Effector CD8-positive, alpha-beta T cell (primary cell): Measurements from ENCODE around the gene FRY.

Source experiments
- DNase-seq: peaks from one replicate; lab custom pipeline; 2025; lab: John Stamatoyannopoulos, UW

FRY gene

DNA sequence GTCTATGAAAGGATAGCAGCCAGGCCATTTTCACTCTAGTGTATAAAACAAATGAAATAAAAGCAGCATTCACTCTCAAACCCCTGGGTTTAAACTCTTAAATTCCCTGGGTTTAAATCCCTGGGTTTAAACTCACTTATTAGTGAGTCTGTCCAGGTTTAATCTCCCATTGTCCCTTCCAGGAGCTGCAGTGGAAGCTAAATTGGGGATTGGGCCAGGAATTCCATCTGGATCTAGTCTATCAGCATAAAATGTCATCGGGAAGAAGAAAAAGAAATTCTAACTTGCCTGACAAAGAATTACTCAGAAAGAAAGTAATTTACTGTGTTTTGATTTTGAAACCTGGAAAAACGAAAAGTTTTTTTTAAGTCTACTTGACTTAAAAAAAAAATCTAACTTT is 54.8 kb downstream of the FRY start:
- DNase-seq = no peak

DNA sequence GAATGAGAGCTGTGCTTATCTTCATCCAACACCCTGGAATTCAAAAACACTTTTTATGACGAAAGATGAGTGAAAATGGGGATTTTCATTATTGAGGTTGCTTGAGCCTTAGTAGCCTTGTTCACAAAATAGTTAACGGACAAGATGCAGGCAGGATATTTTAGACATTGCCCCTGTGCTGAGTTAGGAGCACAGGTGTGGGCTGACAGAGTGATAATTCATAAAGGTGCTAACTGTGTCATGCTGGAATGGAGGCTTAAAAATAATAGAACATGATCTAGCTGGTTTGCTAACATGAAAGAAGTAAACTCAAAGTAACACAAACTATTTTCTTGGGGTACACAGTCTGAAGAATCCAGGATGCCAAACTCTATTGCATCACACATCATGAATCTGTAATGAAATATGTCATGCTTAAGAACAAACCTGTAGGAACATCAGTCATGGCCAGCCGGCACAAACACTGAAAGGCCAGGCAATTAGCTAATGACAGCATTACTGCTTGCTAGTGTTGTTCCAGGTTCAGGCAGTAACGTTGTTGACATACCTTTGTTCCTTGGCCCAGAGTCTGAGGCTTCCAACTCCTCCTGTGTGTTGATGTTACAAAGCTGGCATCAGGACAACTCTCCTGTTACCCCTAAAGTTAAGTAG is 55.3 kb downstream of the FRY start:
- DNase-seq = no peak

DNA sequence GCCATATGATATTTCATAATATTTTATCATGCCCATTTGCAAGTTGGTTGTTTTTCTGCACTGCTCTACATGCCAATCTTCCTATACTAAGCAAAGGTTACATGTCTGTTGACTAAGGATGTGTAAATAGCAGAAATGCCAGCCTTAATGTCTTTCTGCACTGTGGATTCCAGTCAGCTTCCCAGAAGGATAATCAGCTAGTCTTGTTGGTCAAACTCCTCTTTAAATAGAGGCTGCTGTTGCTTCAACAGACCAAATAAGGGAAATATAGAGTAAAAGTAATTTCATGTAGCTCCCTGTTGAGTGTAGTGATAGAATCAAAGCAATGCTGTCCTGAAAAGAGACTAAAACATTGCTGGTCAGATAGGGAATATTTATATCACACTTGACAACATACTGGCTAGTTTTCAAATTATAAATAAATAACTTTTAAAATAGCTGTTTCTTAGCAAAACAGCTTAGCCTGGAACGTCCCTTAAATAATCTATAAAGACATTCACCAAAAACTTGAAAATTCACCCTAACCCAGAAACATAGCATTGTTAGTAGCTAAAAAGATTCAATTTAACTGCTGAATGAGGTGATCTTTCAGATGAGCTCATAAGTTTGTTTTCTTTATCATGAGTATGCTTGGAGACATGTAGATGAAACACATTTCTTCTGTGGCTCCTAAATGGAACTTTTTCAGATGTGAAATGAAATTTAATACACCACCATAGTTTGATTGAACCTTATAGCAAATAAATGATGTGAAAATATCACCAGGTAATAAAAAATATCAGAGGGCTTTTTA is 56.6 kb downstream of the FRY start:
- no peak for DNase-seq

DNA sequence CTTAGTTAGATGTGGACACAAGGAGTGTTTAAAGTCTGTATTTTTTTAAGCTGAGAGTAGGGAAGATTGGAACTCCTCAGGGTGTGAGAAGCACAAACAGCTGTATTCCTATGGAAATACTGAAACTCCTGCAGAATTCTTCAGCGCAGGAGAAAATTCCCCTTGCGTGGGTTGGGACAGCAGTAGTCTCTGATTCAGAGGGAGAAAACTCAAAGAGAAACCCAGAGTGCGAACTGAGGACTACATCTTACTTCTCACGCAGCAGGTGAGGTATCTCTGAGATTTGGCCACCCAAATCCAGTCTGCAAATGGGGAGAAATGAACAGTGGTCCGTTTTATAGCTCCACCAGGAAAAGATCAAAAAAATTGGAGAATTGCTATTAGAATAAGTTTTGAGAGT is 60.9 kb downstream of the FRY start:
- no peak for DNase-seq

DNA sequence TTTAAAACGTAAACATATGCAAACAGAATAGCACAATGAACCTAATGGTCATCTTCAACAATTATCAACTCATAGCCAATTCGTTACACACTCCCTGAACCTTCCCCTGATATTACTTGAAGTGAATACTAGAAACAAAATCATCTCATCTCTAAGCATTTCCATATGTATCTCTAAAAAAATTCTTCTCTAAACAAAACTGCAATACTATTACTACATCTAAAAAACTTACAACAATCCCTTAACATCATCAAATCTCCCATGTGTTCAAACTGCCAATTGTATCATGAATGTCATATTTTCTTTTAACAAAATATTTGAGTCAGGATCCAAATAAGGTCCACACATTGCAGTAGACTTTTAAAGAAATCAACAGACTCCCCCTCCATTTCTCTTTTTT is 61.4 kb downstream of the FRY start:
- DNase-seq = no peak

DNA sequence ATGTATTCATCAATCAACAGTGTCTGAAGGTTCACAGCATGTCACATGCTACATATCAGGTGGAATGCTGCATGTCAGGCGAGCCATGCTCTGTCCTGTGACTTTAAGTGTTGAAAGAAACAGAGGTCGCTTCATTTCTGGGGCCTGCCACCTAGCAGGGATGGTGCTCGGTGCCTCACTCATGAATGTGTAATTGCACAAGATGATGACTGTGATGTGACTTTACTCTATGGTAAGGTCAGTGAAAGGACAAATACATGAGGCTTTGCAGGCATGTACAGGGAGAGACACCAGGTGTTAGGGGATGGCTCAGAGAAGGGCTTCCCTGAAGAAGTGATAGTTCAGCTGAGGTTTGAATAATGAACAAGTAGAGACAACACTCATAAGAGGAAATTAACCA is 66.7 kb downstream of the FRY start:
- no peak for DNase-seq

DNA sequence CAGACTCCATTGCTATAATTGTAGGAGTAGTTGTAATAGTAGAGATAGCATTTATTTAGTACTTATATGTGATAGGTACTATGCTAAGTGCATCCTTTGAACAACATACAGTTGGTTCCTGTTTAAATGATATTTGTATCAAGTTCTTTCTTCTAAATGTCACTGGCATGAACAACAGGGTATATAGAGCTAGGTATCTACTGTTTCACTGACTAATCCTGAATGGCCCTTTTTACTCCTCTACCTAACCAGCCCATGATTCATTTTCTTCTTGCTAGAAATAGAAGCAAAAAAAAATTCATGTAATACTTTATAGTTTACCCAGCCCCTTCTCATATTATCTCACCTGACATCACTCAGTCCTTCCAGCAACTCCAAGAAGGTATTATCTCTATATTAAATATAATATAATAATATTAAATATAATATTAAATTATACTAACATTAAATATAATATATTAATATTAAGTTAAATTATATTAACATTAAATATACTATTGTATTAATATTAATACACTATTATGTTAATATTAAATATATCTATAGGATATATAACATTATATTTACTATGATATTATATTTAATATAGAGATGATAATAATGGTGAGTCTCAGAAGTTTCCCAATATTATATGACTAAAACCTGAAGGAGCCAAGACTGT is 74.2 kb downstream of the FRY start:
- no peak for DNase-seq

DNA sequence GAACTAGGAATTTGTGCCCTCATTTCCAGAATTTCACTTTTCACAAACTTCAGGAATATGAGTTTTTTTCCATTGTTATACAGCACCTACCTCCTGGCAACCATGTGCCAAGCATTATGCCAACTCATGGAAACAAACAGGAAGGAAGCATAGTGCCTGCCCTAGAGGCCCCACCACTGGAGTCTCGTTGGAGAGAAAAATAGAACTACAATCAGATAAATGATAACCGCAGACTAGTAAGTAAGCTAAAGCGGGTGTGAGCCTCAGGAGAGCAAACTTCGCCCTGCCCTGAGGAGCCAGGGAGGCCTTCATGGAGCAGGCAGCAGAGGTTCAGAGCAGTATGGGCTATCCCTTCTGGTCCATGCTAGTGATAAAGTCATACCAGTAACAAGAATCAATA is 75.9 kb downstream of the FRY start:
- DNase-seq = no peak

DNA sequence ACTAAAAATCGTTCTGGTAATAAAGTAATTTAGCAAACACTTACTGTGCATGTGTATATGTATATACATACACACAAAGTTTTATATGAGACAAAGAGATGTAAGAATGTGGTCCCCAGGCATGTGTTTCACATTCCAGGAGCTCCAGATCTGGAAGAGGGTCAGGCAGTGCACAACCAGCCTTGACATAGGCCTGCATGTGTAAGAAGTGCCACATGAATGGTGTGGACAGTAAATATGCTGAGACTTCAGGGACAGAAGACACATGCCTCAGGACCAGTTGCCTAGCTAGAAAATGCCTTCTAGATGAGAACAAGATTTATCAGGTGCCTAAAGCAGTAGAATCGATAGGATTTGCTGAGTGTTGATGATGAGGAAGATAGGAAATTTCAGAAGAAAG is 76.4 kb downstream of the FRY start:
- no peak for DNase-seq

DNA sequence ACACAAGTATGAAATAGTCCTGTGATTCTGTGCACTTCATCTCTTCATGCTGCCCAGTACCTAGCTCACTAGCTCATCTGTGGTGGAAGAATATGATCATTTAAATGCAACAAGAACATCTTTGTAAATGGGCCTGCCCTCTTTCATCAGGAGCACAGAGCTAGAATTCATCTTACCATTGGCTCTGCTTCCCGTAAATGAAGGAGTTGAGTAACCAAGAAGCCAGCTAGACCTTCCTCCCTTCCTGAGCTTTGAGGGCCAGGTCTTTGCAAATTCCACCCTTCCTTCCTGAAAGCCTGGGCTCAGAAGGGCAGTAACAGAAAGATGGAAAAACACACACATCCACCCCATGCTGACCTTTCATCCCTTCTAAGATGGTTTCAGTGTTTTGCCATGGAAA is 82.0 kb downstream of the FRY start:
- no peak for DNase-seq

DNA sequence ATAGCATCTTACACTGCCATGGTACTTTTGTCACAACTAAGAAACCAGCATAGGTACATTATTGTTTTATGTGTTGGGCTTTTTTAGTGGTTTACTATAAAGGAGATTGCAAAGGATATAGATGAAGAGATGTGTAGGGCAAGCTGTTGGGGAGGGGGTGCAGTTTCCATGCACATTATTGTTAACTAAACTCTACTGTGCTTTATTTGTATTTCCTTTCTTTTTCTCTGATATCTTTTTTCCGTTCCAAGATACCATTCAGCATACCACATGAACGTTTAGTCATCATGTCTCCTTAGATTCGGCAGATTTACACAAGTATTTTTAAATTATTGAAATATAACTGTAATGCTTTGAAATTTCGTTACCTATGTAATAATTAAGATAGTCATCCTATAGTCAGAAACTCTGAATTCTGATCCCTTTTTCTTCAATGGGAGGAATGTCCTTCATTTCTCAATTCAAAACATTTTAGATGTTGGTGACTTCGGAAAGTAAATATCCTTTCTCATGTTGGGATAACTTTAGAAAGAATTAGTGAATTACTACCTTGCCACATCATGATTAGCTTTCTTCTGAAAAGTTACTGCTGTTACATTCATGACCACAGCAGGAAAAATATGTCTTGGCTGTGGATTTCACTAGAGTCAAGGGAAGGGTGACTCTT is 82.8 kb downstream of the FRY start:
- DNase-seq = no peak

DNA sequence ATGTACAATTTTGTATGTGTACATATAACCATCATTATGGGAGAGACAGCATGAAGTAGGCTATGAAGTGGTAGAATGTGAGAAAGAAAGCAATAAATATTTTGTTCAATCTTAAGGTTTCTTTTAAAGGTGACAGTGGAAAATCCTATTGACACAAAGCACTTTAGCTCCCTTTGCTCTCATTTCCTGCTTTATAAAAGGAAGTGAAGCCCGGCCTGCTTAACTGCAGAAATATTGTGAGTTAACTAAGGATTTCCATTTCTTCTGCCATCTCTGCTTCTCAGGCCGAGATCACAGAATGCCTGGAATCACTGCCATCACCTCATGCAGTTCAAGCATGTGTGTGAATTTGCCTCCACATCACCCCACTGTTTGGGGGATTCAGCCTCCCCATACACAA is 83.5 kb downstream of the FRY start:
- no peak for DNase-seq

DNA sequence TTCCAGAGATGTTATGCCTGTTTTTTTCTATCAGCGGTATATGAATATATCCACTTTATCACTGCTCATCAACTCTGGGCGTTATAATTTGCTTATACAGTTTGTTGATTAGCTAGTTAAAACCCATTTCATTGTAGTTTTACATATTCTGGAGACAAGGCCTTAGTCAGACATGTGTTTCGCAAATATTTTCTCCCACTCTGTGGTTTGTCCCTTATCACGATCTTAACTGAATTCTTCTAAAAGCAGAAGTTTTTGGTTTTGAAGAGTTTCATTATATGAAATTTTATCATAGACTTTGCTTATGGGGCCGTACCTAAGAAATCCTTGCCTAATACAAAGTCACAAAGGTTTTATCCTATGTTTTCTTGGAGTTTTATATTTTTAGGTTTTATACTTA is 84.6 kb downstream of the FRY start:
- no peak for DNase-seq

DNA sequence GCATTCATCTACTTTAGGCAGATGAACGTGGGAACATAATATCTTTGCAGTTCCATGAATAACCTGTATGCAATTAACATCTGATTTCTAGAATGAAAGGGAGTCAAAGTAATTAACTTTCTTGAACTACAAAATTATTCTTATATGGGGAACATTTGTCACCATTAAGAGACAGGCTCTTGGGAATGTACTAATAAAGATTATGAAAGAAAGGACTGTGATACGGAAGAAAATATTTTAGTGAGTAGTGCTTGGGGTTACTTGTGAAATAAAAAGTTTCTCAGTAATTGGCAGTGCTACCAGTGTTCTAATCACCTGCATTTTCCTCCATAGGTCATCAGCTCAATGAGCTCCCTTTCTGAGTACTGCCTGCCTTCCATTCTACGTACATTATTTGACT is 85.4 kb downstream of the FRY start:
- DNase-seq = no peak

DNA sequence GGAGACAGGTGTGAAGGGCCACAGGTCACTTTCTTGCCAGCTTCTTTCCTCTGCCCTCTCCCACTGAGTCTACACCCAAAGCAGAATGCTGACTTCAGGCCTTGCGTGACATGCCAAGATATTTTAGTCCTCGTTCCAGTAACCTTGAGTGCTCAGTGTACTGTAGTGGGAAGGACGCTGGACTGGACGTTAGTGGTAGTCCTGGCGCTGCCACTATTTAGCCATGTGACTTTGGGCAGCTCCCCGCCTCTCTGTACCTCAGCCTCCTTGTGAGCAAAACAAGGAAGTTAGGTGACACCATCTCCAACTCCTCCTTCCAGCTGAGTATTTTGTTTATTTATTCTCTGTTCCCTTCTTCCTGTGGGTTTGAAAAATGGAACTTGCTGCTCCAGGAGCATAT is 86.1 kb downstream of the FRY start:
- DNase-seq = no peak

DNA sequence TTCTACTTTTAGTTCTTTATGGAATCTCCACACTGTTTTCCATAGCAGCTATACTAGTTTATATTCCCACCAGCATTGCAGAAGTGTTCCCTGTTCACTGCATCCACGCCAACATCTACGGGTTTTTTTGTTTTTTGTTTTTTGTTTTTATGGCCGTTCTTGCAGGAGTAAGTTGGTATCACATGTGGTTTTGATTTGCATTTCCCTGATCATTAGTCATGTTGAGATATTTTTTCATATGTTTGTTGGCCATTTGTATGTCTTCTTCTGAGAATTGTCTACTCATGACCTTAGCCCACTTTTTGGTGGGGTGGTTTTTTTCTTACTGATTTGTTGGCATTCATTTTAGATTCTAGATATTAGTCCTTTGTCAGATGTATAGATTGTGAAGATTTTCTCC is 89.7 kb downstream of the FRY start:
- DNase-seq = no peak

DNA sequence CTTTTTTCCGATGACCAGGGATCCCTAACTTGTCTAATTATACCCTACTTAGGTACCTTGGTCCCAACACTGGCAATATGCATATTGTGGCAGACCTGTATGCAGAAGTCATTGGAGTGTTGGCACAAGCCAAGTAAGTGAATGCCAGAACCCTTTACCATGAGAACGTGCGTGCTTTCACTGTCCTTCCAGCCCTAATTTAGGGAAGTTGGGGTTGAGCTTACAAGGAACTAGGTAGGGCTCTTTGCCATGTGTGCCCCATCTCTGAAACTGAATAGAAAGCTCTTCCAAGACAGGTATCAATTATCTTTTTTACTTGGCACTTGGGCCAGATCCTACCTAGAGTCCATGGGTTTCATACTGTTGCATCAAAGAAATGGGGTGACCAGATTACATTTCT is 93.2 kb downstream of the FRY start:
- DNase-seq = no peak

DNA sequence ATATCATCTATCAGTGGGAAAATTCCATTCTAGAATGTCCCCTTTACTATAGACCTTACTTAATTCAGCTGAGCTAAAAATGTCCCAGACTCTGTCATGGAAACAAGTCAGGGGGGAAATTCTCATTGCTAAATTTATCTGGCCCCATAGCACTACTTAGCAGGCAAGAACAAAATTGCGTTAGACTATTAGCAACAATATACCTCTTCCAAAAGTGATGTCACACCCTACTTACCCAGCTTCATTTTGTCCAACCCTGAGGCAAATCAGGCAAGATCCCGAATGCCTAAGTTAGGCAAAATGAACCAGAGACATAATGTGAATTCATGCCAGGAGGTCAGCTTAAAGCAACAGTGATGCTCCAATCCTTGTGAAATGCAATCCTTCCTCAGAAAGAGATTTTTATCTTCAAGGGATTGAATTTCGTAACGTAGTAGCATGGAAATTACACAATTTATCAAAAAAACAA is 93.7 kb downstream of the FRY start:
- DNase-seq = no peak

DNA sequence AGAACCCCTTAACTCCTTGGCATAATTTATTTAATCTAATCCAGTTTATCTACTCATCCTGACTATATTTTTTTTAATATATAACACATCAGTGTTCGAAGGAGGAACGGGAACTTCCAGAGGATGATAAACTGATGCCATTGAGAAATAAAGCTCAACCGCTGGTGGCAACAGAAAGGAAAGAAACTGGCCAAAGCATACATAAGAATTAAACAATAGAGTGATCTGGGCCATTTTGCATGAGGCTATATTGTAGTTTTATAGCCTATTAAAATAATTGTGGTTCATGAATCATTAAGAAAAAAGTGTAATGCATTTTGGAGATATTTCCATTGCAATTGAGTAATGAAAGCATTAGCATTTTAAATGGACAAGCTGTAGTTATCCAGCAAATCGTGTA is 94.2 kb downstream of the FRY start:
- DNase-seq = no peak

DNA sequence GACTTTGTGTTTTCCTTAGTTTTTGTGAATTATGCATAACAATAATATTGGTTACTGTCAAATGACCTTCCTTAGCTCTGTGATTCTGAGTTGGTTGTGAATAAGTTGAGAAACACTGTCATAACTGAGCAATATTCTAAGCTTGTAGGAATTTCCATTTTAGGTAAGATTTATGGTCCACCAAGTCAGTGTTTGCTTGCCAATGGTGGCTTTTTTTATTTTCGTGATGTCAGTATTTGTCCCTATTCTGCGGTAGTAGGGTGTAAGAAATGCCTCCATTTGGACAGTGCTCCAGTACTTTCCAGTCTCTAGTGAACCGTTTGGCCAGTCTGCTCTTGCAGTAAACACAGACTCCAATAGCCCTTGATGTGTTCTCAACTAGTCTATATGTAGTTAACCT is 94.7 kb downstream of the FRY start:
- no peak for DNase-seq

DNA sequence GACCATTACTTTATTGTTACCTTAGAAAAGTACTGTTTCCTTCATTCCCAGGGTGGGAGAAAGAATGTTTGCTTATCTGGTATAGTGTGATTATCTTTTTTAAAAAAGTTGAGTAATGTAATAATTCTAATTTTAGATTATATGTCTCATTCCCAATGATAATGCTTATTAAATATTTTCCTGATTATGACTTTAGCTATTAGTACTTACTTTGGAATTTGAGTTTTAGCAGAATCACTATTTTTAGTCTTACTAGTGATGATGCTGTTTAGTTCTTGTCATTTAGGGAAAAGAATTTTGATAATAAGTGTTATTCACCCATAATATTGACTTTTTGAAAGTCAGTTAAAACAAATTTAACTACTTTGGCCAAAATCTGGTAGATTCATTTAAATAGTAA is 95.2 kb downstream of the FRY start:
- DNase-seq = no peak

DNA sequence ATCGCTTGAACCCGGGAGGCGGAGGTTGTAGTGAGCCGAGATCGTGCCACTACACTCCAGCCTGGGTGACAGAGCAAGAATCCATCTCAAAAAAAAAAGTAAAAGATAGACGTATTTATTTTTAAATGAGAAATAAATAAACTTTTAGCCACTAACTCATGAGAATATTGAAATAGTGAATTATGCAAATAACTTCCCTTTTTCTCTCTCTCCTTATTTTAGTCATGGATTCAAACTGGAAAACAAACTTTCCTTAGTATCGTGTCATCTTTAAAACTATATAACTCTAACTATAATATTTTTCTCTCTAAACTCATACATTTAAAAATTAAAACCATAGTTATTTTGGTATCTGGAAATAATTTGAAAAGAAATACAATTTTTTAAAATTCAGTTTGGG is 96.1 kb downstream of the FRY start:
- no peak for DNase-seq
